HG03460 (cell line): ENCODE measurements around the gene GLCE.

Experiments
- ATAC-seq: cut with Tn5 transposase; IDR thresholded peaks from one replicate; pipeline ENCODE4 v1.9.1; 2021; ENCODE audit not compliant: unreplicated experiment

Gene GLCE

DNA sequence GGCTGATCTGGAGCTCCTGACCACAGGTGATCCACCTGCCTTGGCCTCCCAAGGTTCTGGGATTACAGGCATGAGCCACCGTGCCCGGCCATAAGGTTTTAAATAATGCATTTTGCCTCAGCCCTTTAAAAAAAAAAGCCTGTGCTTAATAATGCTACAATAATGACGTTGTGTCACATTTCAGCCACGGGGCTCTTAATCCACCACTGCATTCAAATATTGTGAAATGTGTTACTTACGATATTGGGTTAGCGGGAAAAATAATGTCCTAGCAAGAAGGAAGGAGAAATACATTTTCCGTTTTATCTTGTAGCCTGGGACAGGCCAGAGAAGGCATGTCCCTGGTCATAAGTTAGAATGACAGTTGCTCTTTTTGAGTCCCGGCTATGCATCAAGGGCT, 155.9 kb downstream of the GLCE start:
- ATAC-seq = no peak

DNA sequence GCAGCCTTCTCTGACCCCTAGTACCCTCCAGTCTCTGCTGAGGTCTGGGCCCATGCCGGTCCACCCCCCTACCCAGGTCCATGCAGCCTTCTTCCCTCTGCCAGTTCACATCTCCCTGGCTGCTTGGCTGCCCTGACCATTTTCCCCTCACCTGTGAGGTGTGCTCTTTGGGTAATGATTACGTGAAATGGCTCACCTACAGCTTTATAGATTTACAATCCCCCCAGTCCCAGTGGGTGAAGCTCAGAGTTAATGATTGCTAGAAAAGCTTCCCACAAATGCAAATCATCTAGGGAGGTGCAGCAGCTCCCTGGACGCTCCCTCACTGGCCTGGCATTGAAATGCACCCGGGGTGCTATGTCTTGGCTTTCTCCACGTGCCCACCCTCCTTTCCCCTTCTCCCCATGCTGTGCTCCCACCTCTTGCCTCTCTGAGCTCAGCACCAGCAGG, 157.0 kb downstream of the GLCE start:
- no peak for ATAC-seq

DNA sequence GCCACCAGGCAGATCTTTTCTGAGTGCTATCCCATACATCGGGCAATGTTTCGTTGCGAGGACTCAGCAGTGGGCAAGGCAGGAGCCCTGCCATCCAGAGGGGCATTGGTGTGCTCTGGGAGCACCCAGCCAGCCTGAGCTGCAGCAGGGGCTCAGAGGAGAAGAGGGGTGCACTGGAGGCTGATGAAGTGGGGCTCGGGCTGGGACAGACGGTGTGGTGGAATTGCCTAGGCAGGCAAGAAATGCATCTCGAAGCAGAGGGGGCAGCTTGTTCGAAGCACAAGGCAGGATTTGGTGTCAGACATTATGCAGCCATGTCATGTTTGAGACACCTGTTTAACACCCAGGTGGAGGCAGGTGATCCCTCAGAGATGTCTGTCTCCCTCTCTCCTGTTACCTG, 157.6 kb downstream of the GLCE start:
- ATAC-seq = no peak

DNA sequence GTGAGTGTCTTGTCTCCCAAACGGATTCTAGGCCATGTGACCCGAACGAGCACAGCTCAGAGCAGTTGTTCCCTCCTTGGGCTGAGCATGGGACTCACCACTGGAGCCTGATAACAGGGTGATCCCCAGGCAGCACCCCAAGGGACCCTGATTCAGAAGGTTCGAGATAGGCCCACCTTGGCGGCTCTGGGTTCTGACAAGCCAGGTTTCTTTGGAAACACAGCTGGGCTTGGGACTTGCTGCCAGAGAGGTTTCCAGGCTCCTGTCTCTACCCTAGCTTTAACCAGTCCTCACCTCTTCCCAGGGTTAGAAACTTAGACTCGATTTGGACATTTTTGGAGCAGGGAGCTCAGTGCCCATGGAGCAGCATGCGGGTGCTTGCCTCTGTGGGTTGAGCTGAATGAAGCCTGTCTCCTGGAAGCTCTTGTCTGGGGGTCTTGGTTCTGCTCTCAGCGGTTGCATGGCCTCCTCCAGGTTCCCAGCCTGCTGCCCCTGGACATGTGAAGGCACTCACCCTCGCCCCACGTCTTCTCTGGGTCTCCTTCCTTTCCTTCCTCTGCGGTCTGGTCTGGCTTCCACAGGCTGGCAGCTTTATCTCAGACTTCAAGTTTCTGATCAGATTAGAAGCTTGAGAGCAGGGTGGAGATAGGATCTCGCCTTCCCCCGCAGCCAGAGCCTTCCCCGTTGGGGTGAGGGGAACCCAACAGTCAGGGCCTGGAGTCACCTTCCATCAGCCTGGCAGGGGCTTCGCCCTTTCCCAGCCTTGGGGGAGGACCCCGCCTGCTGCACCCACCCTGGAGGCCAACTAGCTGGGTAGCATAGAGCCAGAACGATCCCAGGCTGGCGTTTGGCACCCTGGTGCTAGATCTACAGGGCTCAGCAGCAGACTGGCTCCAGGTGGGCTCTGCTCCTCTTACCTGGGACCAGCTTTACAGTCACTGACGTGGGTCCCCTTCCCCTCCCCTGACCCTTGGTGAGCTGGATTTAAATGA, 159.2 kb downstream of the GLCE start:
- ATAC-seq = no peak

DNA sequence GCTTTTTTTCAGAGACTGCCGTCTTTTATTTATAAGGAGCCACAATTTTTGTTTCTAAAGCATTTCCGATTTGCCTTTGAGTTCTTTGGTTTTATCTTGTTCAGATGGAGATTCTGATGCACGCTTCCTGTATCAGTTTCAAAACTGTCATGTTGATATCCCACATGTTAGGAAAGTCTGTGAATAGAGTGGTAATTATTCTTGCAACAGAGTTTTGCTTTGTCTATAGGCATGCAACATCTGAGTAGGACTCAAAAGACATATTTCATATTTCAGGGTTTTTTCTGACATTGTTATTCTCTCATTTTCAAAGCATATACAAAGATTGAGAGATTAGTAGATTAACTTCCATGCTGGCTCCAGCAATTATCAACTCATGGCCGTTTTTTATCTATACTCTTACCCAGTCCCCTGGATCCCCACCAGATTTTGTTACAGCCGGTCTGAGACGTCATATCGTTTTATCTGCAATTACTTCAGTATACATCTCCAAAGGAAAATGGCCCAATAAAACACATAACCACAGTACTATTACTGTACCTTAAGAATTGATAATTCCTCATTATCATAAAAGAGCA, 160.6 kb downstream of the GLCE start:
- ATAC-seq = no peak
